ENCODE results near the gene C12orf42. TPM values are rescaled to one million over a fixed set of nuclear protein-coding genes. Genes with fewer than 3 reads are reported as not detected.

C12orf42 gene
- total RNA-seq, 1 donor from 2014 or later = 0.11 TPM

DNA sequence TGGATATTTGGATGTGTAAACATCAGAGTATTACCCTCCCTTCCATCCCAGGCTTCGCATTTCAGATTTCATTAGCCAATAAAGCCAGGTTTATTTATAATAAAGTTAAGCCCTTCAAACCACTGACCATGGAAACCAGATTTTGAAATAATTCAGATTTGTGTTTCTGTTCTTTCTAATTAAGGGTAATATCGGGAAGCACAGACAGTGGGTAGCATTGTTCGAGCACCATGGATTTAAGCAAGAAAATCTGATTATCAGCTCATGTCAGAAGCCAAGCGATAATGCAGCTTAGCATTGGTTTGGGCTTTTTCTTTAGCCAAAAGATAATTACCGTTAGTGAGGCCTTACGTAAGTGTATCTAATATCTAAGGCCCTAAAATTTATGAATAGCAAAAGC, 116.1 kb downstream of the C12orf42 start:
- peaks cover 16% of the 10 kb centered on the region for H3K27me3 Mint-ChIP-seq (ENCODE audit: low read depth)
- TF ChIP-seq, protein P1, sequence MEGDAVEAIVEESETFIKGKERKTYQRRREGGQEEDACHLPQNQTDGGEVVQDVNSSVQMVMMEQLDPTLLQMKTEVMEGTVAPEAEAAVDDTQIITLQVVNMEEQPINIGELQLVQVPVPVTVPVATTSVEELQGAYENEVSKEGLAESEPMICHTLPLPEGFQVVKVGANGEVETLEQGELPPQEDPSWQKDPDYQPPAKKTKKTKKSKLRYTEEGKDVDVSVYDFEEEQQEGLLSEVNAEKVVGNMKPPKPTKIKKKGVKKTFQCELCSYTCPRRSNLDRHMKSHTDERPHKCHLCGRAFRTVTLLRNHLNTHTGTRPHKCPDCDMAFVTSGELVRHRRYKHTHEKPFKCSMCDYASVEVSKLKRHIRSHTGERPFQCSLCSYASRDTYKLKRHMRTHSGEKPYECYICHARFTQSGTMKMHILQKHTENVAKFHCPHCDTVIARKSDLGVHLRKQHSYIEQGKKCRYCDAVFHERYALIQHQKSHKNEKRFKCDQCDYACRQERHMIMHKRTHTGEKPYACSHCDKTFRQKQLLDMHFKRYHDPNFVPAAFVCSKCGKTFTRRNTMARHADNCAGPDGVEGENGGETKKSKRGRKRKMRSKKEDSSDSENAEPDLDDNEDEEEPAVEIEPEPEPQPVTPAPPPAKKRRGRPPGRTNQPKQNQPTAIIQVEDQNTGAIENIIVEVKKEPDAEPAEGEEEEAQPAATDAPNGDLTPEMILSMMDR (IDR thresholded peaks at IDR 0.05; ENCODE audit: unreplicated experiment) = no peak
- H3K36me3 Mint-ChIP-seq = no peaks in the 10 kb centered on the region
- no peak for DNase-seq (ENCODE audit: low spot score in 2 of 2, unreplicated experiment in 2 of 2)
- H3K9me3 Mint-ChIP-seq = no peaks in the 10 kb centered on the region
- H3K27ac Mint-ChIP-seq = no peak overlapping the region
- no peaks in the 10 kb centered on the region for H3K4me1 Mint-ChIP-seq
- H3K4me3 Mint-ChIP-seq = no peak overlapping the region

DNA sequence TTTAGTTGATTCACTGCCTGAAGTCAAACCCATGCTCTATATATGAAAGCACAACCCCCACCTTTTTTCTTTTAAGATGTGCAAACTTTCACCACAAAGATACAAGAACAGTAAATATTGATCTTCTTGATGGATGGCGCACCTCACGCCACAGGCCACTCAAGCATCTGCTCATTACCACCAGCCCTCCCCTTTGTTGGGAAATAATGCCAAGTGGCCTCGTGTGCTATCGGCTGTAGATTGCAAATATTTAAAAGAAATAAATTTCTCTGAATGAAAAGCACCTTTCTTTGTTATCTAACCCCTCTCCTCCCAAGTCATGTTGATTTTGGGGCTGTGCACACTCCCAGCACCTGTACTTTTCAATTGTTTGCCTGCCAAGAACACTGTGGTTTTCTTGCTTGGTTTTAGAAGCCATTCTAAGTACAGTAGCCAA, 122.7 kb downstream of the C12orf42 start:
- Mint-ChIP-seq H3K36me3 (no peaks in the 10 kb centered on the region), H3K4me1 (no peaks in the 10 kb centered on the region)

DNA sequence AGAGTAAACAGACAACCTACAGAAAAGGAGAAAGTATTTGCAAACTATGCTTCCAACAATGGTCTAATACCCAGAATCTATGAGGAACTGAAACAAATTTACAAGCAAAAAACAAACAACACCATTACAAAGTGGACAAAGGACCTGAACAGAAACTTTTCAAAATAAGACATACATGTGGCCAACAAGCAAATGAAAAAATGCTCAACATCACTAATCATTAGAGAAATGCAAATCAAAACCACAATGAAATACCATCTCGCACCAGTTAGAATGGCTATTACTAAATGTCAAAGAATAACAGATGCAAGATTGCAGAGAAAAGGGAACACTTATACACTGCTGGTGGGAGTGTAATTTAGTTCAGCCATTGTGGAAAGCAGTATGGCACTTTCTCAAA, 125.8 kb downstream of the C12orf42 start:
- peaks cover 20% of the 10 kb centered on the region for H3K9me3 Mint-ChIP-seq
- peaks cover 15% of the 10 kb centered on the region for H3K27me3 Mint-ChIP-seq (ENCODE audit: low read depth)
- no peaks in the 10 kb centered on the region for H3K4me1 Mint-ChIP-seq
- H3K27ac Mint-ChIP-seq = no peak overlapping the region
- TF ChIP-seq, protein P1 (IDR thresholded peaks at IDR 0.05; ENCODE audit: unreplicated experiment) = no peak
- H3K36me3 Mint-ChIP-seq = no peaks in the 10 kb centered on the region
- no peak for DNase-seq (ENCODE audit: low spot score in 2 of 2, unreplicated experiment in 2 of 2)
- H3K4me3 Mint-ChIP-seq = no peak overlapping the region

More for the DNA sequence above, 122.7 kb downstream of the C12orf42 start:
- H3K4me3 Mint-ChIP-seq = no peak overlapping the region
- no peak for DNase-seq (ENCODE audit: low spot score in 2 of 2, unreplicated experiment in 2 of 2)
- H3K27me3 Mint-ChIP-seq (ENCODE audit: low read depth) = peaks cover 22% of the 10 kb centered on the region
- no peak overlapping the region for H3K27ac Mint-ChIP-seq
- no peaks in the 10 kb centered on the region for H3K9me3 Mint-ChIP-seq
- TF ChIP-seq, protein P1 (IDR thresholded peaks at IDR 0.05; ENCODE audit: unreplicated experiment) = no peak

DNA sequence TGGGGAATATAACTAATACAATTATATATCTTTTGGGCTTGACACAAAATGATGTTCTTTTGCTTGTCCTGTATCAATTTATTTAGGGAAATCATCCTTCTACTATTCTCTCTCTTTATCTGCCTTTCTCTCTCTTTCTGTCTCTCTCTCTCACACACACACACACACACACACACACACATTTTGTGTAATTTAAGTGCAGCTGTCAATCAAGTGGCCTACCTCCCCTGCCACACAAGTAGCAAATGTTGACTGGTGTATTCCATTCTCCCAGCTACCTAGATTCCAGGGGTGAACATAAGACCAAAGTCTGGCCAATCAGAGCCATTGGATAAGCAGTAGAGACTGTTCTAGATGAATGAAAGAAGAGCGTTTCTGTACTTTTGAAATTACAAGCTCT, 127.6 kb downstream of the C12orf42 start:
- H3K36me3 Mint-ChIP-seq = no peaks in the 10 kb centered on the region
- no peaks in the 10 kb centered on the region for H3K4me1 Mint-ChIP-seq
- DNase-seq (ENCODE audit: low spot score in 2 of 2, unreplicated experiment in 2 of 2) = no peak
- H3K27ac Mint-ChIP-seq = no peak overlapping the region
- TF ChIP-seq, protein P1 (IDR thresholded peaks at IDR 0.05; ENCODE audit: unreplicated experiment) = no peak
- H3K4me3 Mint-ChIP-seq = no peak overlapping the region
- peaks cover 8% of the 10 kb centered on the region for H3K27me3 Mint-ChIP-seq (ENCODE audit: low read depth)
- peaks cover 37% of the 10 kb centered on the region for H3K9me3 Mint-ChIP-seq

DNA sequence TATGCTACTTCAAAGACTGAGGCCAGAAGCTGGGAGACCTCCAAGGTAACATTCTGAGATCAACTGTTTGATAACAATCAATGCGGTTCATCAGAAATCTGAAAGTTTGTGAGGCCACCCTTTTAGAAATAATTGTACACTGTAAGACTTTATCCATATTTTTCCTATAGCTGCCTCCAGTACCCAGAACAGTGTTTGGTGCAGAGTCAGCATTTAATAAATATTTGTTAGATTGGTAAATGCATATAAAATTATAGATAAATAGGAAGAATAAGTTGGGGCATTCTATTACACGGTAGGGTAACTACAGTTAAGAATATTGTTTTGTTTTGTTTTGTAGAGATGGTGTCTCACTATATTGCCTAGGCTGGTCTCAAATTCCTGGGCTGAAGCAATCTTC, 141.4 kb downstream of the C12orf42 start:
- no peak overlapping the region for H3K27ac Mint-ChIP-seq
- no peaks in the 10 kb centered on the region for H3K4me1 Mint-ChIP-seq
- H3K9me3 Mint-ChIP-seq = peaks cover 4% of the 10 kb centered on the region
- H3K36me3 Mint-ChIP-seq = no peaks in the 10 kb centered on the region
- H3K4me3 Mint-ChIP-seq = no peak overlapping the region
- TF ChIP-seq, protein P1 (IDR thresholded peaks at IDR 0.05; ENCODE audit: unreplicated experiment) = no peak
- DNase-seq (ENCODE audit: low spot score in 2 of 2, unreplicated experiment in 2 of 2) = no peak
- peaks cover 8% of the 10 kb centered on the region for H3K27me3 Mint-ChIP-seq (ENCODE audit: low read depth)

DNA sequence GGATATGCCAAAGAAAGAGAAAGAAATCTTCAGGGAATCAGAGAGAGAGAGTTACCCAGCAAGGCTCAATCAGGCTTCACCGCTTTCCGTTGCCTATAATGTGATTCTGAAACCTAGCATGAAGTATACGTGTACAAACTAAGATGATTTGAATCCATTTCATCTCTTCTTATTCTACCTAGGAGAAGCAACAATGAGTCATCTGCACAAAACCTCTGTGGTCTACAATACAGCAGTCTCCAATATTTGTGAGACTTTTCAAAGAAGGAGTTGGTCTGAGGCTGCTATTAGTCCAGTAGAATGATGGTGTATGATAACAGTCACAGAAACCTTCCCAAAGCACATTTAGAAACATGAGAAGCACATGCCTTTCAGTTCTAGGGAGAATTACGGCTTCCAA, 141.9 kb downstream of the C12orf42 start:
- Mint-ChIP-seq H3K4me3 (no peak overlapping the region), H3K27me3 (ENCODE audit: low read depth) (peaks cover 8% of the 10 kb centered on the region), H3K27ac (no peak overlapping the region), H3K4me1 (no peaks in the 10 kb centered on the region), H3K36me3 (no peaks in the 10 kb centered on the region), H3K9me3 (peaks cover 4% of the 10 kb centered on the region)
- no peak for DNase-seq (ENCODE audit: low spot score in 2 of 2, unreplicated experiment in 2 of 2)
- TF ChIP-seq, protein P1 (IDR thresholded peaks at IDR 0.05; ENCODE audit: unreplicated experiment) = no peak

Data from mesothelial cell of epicardium (in vitro differentiated cells).